Upper lobe of left lung (tissue), 6 donors: ENCODE data around the gene NLRP1. TPM values are rescaled to one million over a fixed set of nuclear protein-coding genes. Genes with fewer than 3 reads are reported as not detected.
A peak's percentile ranks its signal among the peaks of the same experiment; 100 is the strongest.

Experiments used
- ATAC-seq, 2 donors: fragments of 200-7000 bp; cut with Tn5 transposase; one replicate each; pipeline ENCODE4 v1.9.1; 2022; ENCODE audit warnings: mild to moderate bottlenecking in 2 of 2, moderate library complexity in 2 of 2; ENCODE audit not compliant: low FRiP score in 2 of 2
- DNase-seq, 2 donors: peaks; one replicate each; pipeline ENCODE4 v3.0.0-alpha.2; 2019 to 2020
- H3K27ac ChIP-seq, 4 donors: fragments of 200-600 bp; sonication (generic); one replicate each; pipeline ENCODE4 v1.5.1; 2016 to 2019
- H3K27me3 ChIP-seq, 4 donors: fragments of 200-600 bp; sonication (generic); one replicate each; pipeline ENCODE4 v1.5.1; 2017 to 2019
- H3K36me3 ChIP-seq, 4 donors: fragments of 200-600 bp; sonication (generic); one replicate each; pipeline ENCODE4 v1.5.1; 2016 to 2019
- H3K4me1 ChIP-seq, 4 donors: fragments of 200-600 bp; sonication (generic); one replicate each; pipeline ENCODE4 v1.5.1; 2018 to 2019
- H3K4me3 ChIP-seq, 4 donors: fragments of 200-600 bp; sonication (generic); one replicate each; pipeline ENCODE4 v1.5.1; 2017 to 2019; ENCODE audit warnings: mild to moderate bottlenecking in 2 of 4, moderate library complexity in 1 of 4
- H3K9me3 ChIP-seq, 4 donors: fragments of 200-600 bp; sonication (generic); one replicate each; pipeline ENCODE4 v1.5.1; 2018 to 2019
- CTCF ChIP-seq, 6 experiments: fragments of 450-650 bp in 4 of 6; fragments of 200-600 bp in 2 of 6; sonication (generic) in 2 of 6; IDR thresholded peaks; one replicate each; pipeline ENCODE4 v1.5.1; 2016 to 2019; ENCODE audit warnings: antibody characterized with exemption in 6 of 6
- EP300 ChIP-seq, 4 donors: sonication (generic); formaldehyde crosslinking; IDR thresholded peaks; one replicate each; pipeline ENCODE4 v1.5.1; 2017; ENCODE audit warnings: antibody characterized with exemption in 4 of 4, control low read depth in 2 of 4
- POLR2A ChIP-seq, 4 donors: fragments of 450-650 bp; IDR thresholded peaks; one replicate each; pipeline ENCODE4 v1.5.1; 2016 to 2017; ENCODE audit warnings: antibody characterized with exemption in 4 of 4, mild to moderate bottlenecking in 2 of 4
- POLR2AphosphoS5 ChIP-seq, 2 donors: sonication (generic); formaldehyde crosslinking; IDR thresholded peaks; one replicate each; pipeline ENCODE4 v1.5.1; 2017; ENCODE audit warnings: antibody characterized with exemption in 2 of 2
- WGBS, 2 donors: methylation state at CpG; one replicate each; pipeline ENCODE4 v1.1.5; 2017 to 2018; 5-methylcytosine and 5-hydroxymethylcytosine counted together
- total RNA-seq, 6 donors: library from RNA; depleted of rRNA in 4 of 6; stranded (reverse); fragments of >200 nt in 4 of 6; gene quantifications; one replicate each; pipeline versions ENCODE4 v1.1.0 to v1.2.1, GENCODE V29; 2016 to 2021
- donor health status: DM: no; HTN: no; CAD: no; lungs with moderate emphysema.
- donor health status: DM: no; HTN: yes; CAD: no; lungs with severe emphysema.

The NLRP1 gene
- 100 to 1,000 TPM in 1 of 6 donors, 10 to 100 TPM in 5; 24.3 to 137 (median 41.5) TPM for total RNA-seq

- no peaks in the 10 kb centered on the region for H3K9me3 ChIP-seq
- H3K27me3 ChIP-seq = no peaks in the 10 kb centered on the region
- H3K4me3 ChIP-seq = peak within 1 kb of the TSS; percentile 44 to 68 (median 50)
- peaks cover 0 to 20% (median 2%) of the 10 kb centered on the region in 4 donors for H3K36me3 ChIP-seq
- TF ChIP-seq EP300 (IDR thresholded peaks at IDR 0.05) (no peak), POLR2AphosphoS5 (IDR thresholded peaks at IDR 0.05) (peak; percentile 74 to 89), CTCF (IDR thresholded peaks at IDR 0.05) (peak in 1 of 6 experiments; percentile 9), POLR2A (IDR thresholded peaks at IDR 0.05) (peak in 3 of 4 donors; percentile 65 to 88 (median 72))
- DNase-seq (peak; percentile 69 to 92), ATAC-seq (peak; percentile 92 to 95)
- H3K4me1 ChIP-seq = peaks cover 34 to 54% (median 45%) of the 10 kb centered on the region in 4 donors
- peak within 1 kb of the TSS; percentile 85 to 93 (median 90) for H3K27ac ChIP-seq
- WGBS, 2 donors = 21 to 36% methylated on average over 4 to 6 of the region's 14 CpGs
Measured at GRCh38 chr17:5584383-5585286, at the start of gene NLRP1. Gene NLRP1, minus strand, starts transcription at chr17:5584509. Its CDS starts 552 bp downstream, at chr17:5583957.

- 44 to 55% methylated on average over 3 of the region's 3 CpGs for WGBS, 2 donors
- no peak for DNase-seq
- no peaks in the 10 kb centered on the region for H3K9me3 ChIP-seq
- no peak for ATAC-seq
- no peak overlapping the region for H3K27ac ChIP-seq
- H3K27me3 ChIP-seq = no peaks in the 10 kb centered on the region
- TF ChIP-seq EP300 (IDR thresholded peaks at IDR 0.05) (no peak), POLR2A (IDR thresholded peaks at IDR 0.05) (no peak), POLR2AphosphoS5 (IDR thresholded peaks at IDR 0.05) (no peak), CTCF (IDR thresholded peaks at IDR 0.05) (no peak)
- H3K36me3 ChIP-seq = no peaks in the 10 kb centered on the region
- H3K4me3 ChIP-seq = no peak overlapping the region
- H3K4me1 ChIP-seq = no peaks in the 10 kb centered on the region
Measured at GRCh38 chr17:5631958-5632590, 47.8 kb upstream of the NLRP1 start.

GRCh38 chr17:5630434-5630833, 46.1 kb upstream of the NLRP1 start:
- H3K27me3 ChIP-seq = no peaks in the 10 kb centered on the region
- no peaks in the 10 kb centered on the region for H3K36me3 ChIP-seq
- ATAC-seq = no peak
- no peak overlapping the region for H3K4me3 ChIP-seq
- no peak for TF ChIP-seq CTCF (IDR thresholded peaks at IDR 0.05)
- no peak for TF ChIP-seq POLR2AphosphoS5 (IDR thresholded peaks at IDR 0.05)
- no peak for TF ChIP-seq POLR2A (IDR thresholded peaks at IDR 0.05)
- TF ChIP-seq EP300 (IDR thresholded peaks at IDR 0.05) = no peak
- DNase-seq = no peak
- no peaks in the 10 kb centered on the region for H3K9me3 ChIP-seq
- no peak overlapping the region for H3K27ac ChIP-seq
- H3K4me1 ChIP-seq = no peaks in the 10 kb centered on the region
- WGBS, 2 donors = 71 to 83% methylated on average over 2 of the region's 2 CpGs

- H3K4me1 ChIP-seq = no peaks in the 10 kb centered on the region
- no peak overlapping the region for H3K27ac ChIP-seq
- H3K4me3 ChIP-seq = no peak overlapping the region
- no peak for TF ChIP-seq POLR2A (IDR thresholded peaks at IDR 0.05)
- no peak for TF ChIP-seq EP300 (IDR thresholded peaks at IDR 0.05)
- no peak for TF ChIP-seq CTCF (IDR thresholded peaks at IDR 0.05)
- TF ChIP-seq POLR2AphosphoS5 (IDR thresholded peaks at IDR 0.05) = no peak
- DNase-seq = no peak
- 82 to 86% methylated on average over 7 of the region's 7 CpGs for WGBS, 2 donors
- no peaks in the 10 kb centered on the region for H3K9me3 ChIP-seq
- H3K36me3 ChIP-seq = no peaks in the 10 kb centered on the region
- ATAC-seq = no peak
- H3K27me3 ChIP-seq = no peaks in the 10 kb centered on the region
Measured at GRCh38 chr17:5629128-5629527, 44.8 kb upstream of the NLRP1 start.
